GM12891 (cell line): ENCODE results near the gene GRIA3.

Source experiments
- POLR2A ChIP-seq: IDR thresholded peaks from 2 replicates; pipeline ENCODE4 v1.6.1; 2011; ENCODE audit warnings: low read depth, low read length, control low read depth
- POLR2AphosphoS5 ChIP-seq: IDR thresholded peaks from 2 replicates; pipeline ENCODE4 v1.6.1; 2011; ENCODE audit warnings: low read depth, low read length, control low read depth
- POU2F2 ChIP-seq: IDR thresholded peaks from 2 replicates; pipeline ENCODE4 v1.6.1; 2011; ENCODE audit warnings: low read depth, mild to moderate bottlenecking, control low read depth, low read length, moderate library complexity
- SPI1 ChIP-seq: IDR thresholded peaks from 2 replicates; pipeline ENCODE4 v1.6.1; 2011; ENCODE audit warnings: low read depth, low read length, control low read depth
- TAF1 ChIP-seq: IDR thresholded peaks from 2 replicates; pipeline ENCODE4 v1.6.1; 2011; ENCODE audit warnings: low read depth, low read length, control low read depth

- TF ChIP-seq SPI1 (no peak), POLR2A (no peak), POLR2AphosphoS5 (no peak), TAF1 (no peak), POU2F2 (no peak)
Measured at GRCh38 chrX:123188081-123188480, 4.0 kb downstream of the GRIA3 start.
